Measurements from ENCODE around the gene OLFML1.

DNA sequence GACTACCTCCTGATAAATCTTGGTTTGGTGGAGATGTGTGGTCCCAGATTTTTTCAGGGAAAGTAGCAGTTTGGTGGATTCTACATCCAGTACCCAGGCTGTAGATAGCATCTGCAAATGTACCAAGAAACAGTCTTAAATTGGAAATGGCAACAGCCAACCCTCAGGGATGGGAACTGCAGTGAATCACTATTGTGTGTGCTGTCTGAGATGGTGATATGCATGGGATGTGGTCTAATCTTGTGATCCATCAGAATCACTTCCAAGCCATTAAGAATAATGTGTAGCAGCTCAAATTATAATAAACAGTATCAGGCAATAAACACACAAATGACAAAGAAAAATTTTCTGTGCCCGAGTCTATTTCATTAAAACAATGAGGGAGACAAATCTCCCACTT lies 3.4 kb downstream of the OLFML1 start:
- no peak for TF ChIP-seq POLR2A (IDR thresholded peaks at IDR 0.05)
- TF ChIP-seq, protein P1, sequence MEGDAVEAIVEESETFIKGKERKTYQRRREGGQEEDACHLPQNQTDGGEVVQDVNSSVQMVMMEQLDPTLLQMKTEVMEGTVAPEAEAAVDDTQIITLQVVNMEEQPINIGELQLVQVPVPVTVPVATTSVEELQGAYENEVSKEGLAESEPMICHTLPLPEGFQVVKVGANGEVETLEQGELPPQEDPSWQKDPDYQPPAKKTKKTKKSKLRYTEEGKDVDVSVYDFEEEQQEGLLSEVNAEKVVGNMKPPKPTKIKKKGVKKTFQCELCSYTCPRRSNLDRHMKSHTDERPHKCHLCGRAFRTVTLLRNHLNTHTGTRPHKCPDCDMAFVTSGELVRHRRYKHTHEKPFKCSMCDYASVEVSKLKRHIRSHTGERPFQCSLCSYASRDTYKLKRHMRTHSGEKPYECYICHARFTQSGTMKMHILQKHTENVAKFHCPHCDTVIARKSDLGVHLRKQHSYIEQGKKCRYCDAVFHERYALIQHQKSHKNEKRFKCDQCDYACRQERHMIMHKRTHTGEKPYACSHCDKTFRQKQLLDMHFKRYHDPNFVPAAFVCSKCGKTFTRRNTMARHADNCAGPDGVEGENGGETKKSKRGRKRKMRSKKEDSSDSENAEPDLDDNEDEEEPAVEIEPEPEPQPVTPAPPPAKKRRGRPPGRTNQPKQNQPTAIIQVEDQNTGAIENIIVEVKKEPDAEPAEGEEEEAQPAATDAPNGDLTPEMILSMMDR (IDR thresholded peaks at IDR 0.05), result no peak
- no peak for TF ChIP-seq POLR2AphosphoS5 (IDR thresholded peaks at IDR 0.05)

All from suprapubic skin (tissue), 4 donors.